ENCODE measurements around the gene WWTR1. TPM values are rescaled to one million over a fixed set of nuclear protein-coding genes. Genes with fewer than 3 reads are reported as not detected.

WWTR1 gene
- total RNA-seq, 2 donors from 2014 or later = 17.3 to 18.5 TPM

GRCh38 chr3:149587383-149587782, 70.4 kb downstream of the WWTR1 start:
- Histone ChIP-seq H3K4me3 (ENCODE audit: low read length) (no peak overlapping the region), H3K27ac (ENCODE audit: low read depth, low read length) (no peak overlapping the region), H3K4me1 (ENCODE audit: control insufficient read depth, insufficient read depth, low read length) (no peaks in the 10 kb centered on the region), H3K27me3 (ENCODE audit: control insufficient read depth, insufficient read depth, low read length, poor library complexity, severe bottlenecking) (no peaks in the 10 kb centered on the region), H3K36me3 (ENCODE audit: control insufficient read depth, insufficient read depth, low read length) (no peaks in the 10 kb centered on the region), H3K9me3 (ENCODE audit: control insufficient read depth, low read length) (no peaks in the 10 kb centered on the region), H3K9ac (ENCODE audit: extremely low read depth, low read length, poor library complexity, severe bottlenecking) (no peak overlapping the region)
- no peak for DNase-seq
- no peak overlapping the region for H3K27ac Mint-ChIP-seq
- no peaks in the 10 kb centered on the region for H3K27me3 Mint-ChIP-seq (ENCODE audit: insufficient read depth)
- 97% methylated on average over 5 of the region's 5 CpGs; no CpG with 5 or more reads in 1 of the 2 experiments for WGBS, 2 experiments (ENCODE audit: insufficient coverage in 1 of 2, insufficient read length in 1 of 2)
- no peaks in the 10 kb centered on the region for H3K9me3 Mint-ChIP-seq
- H3K4me1 Mint-ChIP-seq = peaks cover 7% of the 10 kb centered on the region
- H3K4me3 Mint-ChIP-seq = no peak overlapping the region
- no peaks in the 10 kb centered on the region for H3K36me3 Mint-ChIP-seq (ENCODE audit: low read depth)
- TF ChIP-seq CTCF (conservative IDR thresholded peaks at IDR 0.05) = no peak

- no peaks in the 10 kb centered on the region for H3K36me3 ChIP-seq (ENCODE audit: control insufficient read depth, insufficient read depth, low read length)
- 90% methylated on average over 1 of the region's 1 CpG; no CpG with 5 or more reads in 1 of the 2 experiments for WGBS, 2 experiments (ENCODE audit: insufficient coverage in 1 of 2, insufficient read length in 1 of 2)
- no peak overlapping the region for H3K4me3 ChIP-seq (ENCODE audit: low read length)
- Mint-ChIP-seq H3K4me1 (peaks cover 7% of the 10 kb centered on the region), H3K36me3 (ENCODE audit: low read depth) (no peaks in the 10 kb centered on the region), H3K27me3 (ENCODE audit: insufficient read depth) (no peaks in the 10 kb centered on the region), H3K27ac (no peak overlapping the region), H3K4me3 (no peak overlapping the region), H3K9me3 (no peaks in the 10 kb centered on the region)
- no peak overlapping the region for H3K9ac ChIP-seq (ENCODE audit: extremely low read depth, low read length, poor library complexity, severe bottlenecking)
- H3K27me3 ChIP-seq (ENCODE audit: control insufficient read depth, insufficient read depth, low read length, poor library complexity, severe bottlenecking) = no peaks in the 10 kb centered on the region
- DNase-seq = no peak
- no peaks in the 10 kb centered on the region for H3K9me3 ChIP-seq (ENCODE audit: control insufficient read depth, low read length)
- peaks cover under 1% of the 10 kb centered on the region for H3K4me1 ChIP-seq (ENCODE audit: control insufficient read depth, insufficient read depth, low read length)
- TF ChIP-seq CTCF (conservative IDR thresholded peaks at IDR 0.05) = no peak
- H3K27ac ChIP-seq (ENCODE audit: low read depth, low read length) = no peak overlapping the region
These were observed 71.0 kb downstream of the WWTR1 start for GRCh38 chr3:149586871-149587270.

GRCh38 chr3:149585401-149585726, 72.5 kb downstream of the WWTR1 start:
- Mint-ChIP-seq H3K4me3 (no peak overlapping the region), H3K9me3 (no peaks in the 10 kb centered on the region), H3K36me3 (ENCODE audit: low read depth) (no peaks in the 10 kb centered on the region), H3K27me3 (ENCODE audit: insufficient read depth) (no peaks in the 10 kb centered on the region), H3K27ac (no peak overlapping the region), H3K4me1 (peaks cover 10% of the 10 kb centered on the region)
- Histone ChIP-seq H3K36me3 (ENCODE audit: control insufficient read depth, insufficient read depth, low read length) (no peaks in the 10 kb centered on the region), H3K27me3 (ENCODE audit: control insufficient read depth, insufficient read depth, low read length, poor library complexity, severe bottlenecking) (no peaks in the 10 kb centered on the region), H3K4me1 (ENCODE audit: control insufficient read depth, insufficient read depth, low read length) (peaks cover 5% of the 10 kb centered on the region), H3K4me3 (ENCODE audit: low read length) (no peak overlapping the region), H3K9me3 (ENCODE audit: control insufficient read depth, low read length) (no peaks in the 10 kb centered on the region), H3K9ac (ENCODE audit: extremely low read depth, low read length, poor library complexity, severe bottlenecking) (no peak overlapping the region), H3K27ac (ENCODE audit: low read depth, low read length) (no peak overlapping the region)
- DNase-seq = no peak
- no peak for TF ChIP-seq CTCF (conservative IDR thresholded peaks at IDR 0.05)
- 80 to 96% methylated on average over 1 to 2 of the region's 2 CpGs for WGBS, 2 experiments (ENCODE audit: insufficient coverage in 1 of 2, insufficient read length in 1 of 2)

Measured in endodermal cell (in vitro differentiated cells).